ENCODE data around the gene TESK1. TPM values are rescaled to one million over a fixed set of nuclear protein-coding genes. Genes with fewer than 3 reads are reported as not detected.

The TESK1 gene
- total and polyA plus RNA-seq, 9 donors, result 13.2 to 51.1 (median 35.0) TPM

DNA sequence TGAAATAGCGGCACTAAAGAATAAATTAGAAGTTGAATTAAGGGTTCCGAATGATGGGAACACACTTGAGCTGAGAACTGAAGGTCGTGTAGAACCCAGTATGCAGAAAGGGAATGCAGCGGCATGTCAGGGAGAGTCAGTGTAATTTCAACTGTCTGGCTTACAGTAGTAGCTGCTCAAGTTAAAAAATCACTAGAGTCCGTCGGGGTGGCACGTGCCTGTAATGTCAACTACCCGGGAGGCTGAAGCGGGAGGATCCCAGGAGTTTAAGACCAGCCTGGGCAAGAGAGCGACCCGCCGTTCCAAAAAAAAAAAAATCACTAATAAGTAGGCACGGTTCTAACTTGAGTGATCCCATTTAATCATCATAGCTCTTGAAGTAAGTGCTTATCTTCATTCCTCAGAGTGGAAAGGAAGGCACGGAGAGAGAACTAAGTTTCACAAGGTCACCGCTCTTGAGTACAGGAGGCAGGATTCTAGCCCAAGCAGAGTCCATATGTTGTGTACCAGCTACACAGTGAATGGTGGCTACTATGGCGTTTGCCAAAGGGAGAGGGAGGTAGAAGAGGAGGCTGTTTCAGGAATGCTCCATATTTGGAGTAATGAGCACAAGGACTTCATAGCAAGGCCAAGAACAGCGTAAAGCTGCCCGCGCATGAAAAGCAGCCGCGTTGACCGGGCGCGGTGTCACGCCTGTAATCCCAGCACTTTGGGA lies 51.9 kb downstream of the TESK1 start:
- DNase-seq, result peak in 1 of 5 donors; percentile 45
- no peaks in the 10 kb centered on the region for H3K27me3 ChIP-seq
- H3K4me3 ChIP-seq, result peak overlapping the region; percentile 94
- H3K27ac ChIP-seq, result peak overlapping the region; percentile 78 to 97
- TF ChIP-seq EP300 (IDR thresholded peaks at IDR 0.05), result no peak
- TF ChIP-seq POLR2A (IDR thresholded peaks at IDR 0.05), result no peak
- TF ChIP-seq, protein P1, sequence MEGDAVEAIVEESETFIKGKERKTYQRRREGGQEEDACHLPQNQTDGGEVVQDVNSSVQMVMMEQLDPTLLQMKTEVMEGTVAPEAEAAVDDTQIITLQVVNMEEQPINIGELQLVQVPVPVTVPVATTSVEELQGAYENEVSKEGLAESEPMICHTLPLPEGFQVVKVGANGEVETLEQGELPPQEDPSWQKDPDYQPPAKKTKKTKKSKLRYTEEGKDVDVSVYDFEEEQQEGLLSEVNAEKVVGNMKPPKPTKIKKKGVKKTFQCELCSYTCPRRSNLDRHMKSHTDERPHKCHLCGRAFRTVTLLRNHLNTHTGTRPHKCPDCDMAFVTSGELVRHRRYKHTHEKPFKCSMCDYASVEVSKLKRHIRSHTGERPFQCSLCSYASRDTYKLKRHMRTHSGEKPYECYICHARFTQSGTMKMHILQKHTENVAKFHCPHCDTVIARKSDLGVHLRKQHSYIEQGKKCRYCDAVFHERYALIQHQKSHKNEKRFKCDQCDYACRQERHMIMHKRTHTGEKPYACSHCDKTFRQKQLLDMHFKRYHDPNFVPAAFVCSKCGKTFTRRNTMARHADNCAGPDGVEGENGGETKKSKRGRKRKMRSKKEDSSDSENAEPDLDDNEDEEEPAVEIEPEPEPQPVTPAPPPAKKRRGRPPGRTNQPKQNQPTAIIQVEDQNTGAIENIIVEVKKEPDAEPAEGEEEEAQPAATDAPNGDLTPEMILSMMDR (IDR thresholded peaks at IDR 0.05), result no peak
- no peaks in the 10 kb centered on the region for H3K4me1 ChIP-seq (ENCODE audit: insufficient read depth)
- intact Hi-C loops (cut with DNase I), result loop anchor here in 2 of 4 donors (5.0 to 10.0 kb wide), 3 partner anchors 35 to 162 kb away; partner anchors contain the start of gene RUSC2 (in 1 of the 2)
- no peaks in the 10 kb centered on the region for H3K36me3 ChIP-seq
- WGBS, 3 donors, result 8 to 18% (median 9%) methylated on average over 25 of the region's 25 CpGs
- H3K9me3 ChIP-seq, result no peaks in the 10 kb centered on the region

DNA sequence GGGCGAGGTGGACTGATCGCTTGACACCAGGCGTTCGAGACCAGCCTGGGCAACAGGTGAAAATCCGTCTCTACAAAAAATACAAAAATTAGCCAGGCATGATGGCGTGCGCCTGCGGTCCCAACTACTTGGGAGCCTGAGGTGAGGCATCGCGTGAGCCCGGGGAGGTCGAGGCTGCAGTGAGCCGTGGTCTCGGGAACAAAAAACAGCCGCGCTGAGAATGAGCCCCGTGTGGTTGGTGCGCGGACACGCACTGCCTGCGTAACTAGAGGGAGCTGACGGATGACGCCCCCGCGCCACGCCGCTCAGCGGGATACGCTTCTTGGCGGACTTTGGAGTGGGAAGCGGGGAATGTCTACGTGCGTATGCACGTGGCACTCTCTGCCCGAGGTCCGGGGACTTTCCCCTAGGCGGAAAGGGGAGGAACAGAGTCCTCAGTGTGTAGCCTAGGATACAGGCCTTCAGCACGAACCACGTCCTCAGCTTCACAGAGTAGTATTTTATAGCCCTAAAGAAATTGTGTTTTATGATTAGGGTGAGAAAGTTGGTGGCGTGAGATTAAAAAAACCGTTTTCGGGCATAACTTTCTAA lies 52.6 kb downstream of the TESK1 start, which contains the start of gene RMRP:
Gene RMRP (minus strand): TSS at position 474 of the 591 bp plus-strand sequence.
- H3K27ac ChIP-seq, result peak within 1 kb of the TSS; percentile 81 to 97
- no peaks in the 10 kb centered on the region for H3K36me3 ChIP-seq
- H3K9me3 ChIP-seq, result no peaks in the 10 kb centered on the region
- WGBS, 3 donors, result 0% methylated on average over 42 of the region's 42 CpGs
- H3K4me1 ChIP-seq (ENCODE audit: insufficient read depth), result no peaks in the 10 kb centered on the region
- DNase-seq, result peak; percentile 96 to 97 (median 97)
- H3K4me3 ChIP-seq, result peak within 1 kb of the TSS; percentile 94
- no peaks in the 10 kb centered on the region for H3K27me3 ChIP-seq
- TF ChIP-seq, protein P1 (IDR thresholded peaks at IDR 0.05), result peak; percentile 38 to 77 (median 66)
- TF ChIP-seq EP300 (IDR thresholded peaks at IDR 0.05) (peak; percentile 62), POLR2A (IDR thresholded peaks at IDR 0.05) (peak; percentile 72)
- intact Hi-C loops (cut with DNase I), result loop anchor here in 2 of 4 donors (2.0 to 10.0 kb wide), 4 partner anchors 31 to 163 kb away; partner anchors contain the start of genes RUSC2 (in 1 of the 2) and TPM2 (in 1 of the 2)

GRCh38 chr9:35658137-35658967 lies 53.3 kb downstream of the TESK1 start, which contains the start of gene CCDC107:
Gene CCDC107 (plus strand): TSS chr9:35658292. CDS start chr9:35658380, 88 bp downstream.
- H3K4me1 ChIP-seq (ENCODE audit: insufficient read depth), result no peaks in the 10 kb centered on the region
- no peaks in the 10 kb centered on the region for H3K27me3 ChIP-seq
- peak within 1 kb of the TSS; percentile 94 for H3K4me3 ChIP-seq
- H3K36me3 ChIP-seq, result no peaks in the 10 kb centered on the region
- WGBS, 3 donors, result 0 to 1% (median 0%) methylated on average over 56 to 67 of the region's 67 CpGs
- peak; percentile 86 to 92 (median 90) for DNase-seq
- intact Hi-C loops (cut with DNase I), result loop anchor here in 2 of 4 donors (2.0 to 10.0 kb wide), 4 partner anchors 30 to 164 kb away; partner anchors contain the start of genes RUSC2 (in 1 of the 2) and TPM2 (in 1 of the 2)
- no peaks in the 10 kb centered on the region for H3K9me3 ChIP-seq
- peak within 1 kb of the TSS; percentile 81 to 97 for H3K27ac ChIP-seq
- peak; percentile 92 for TF ChIP-seq POLR2A (IDR thresholded peaks at IDR 0.05)
- no peak for TF ChIP-seq EP300 (IDR thresholded peaks at IDR 0.05)
- TF ChIP-seq, protein P1 (IDR thresholded peaks at IDR 0.05), result peak; percentile 51 to 80 (median 77)

- no peaks in the 10 kb centered on the region for H3K36me3 ChIP-seq
- peak in 2 of 5 donors; percentile 55 to 64 for DNase-seq
- peak overlapping the region in 1 of 2 donors; percentile 97 for H3K27ac ChIP-seq
Measured at GRCh38 chr9:35658968-35659220, 53.8 kb downstream of the TESK1 start.

More at GRCh38 chr9:35658968-35659220, 53.8 kb downstream of the TESK1 start:
- peak overlapping the region; percentile 94 for H3K4me3 ChIP-seq
- H3K27me3 ChIP-seq, result no peaks in the 10 kb centered on the region
- intact Hi-C loops (cut with DNase I), result loop anchor here in 2 of 4 donors (2.0 to 10.0 kb wide), 4 partner anchors 30 to 164 kb away; partner anchors contain the start of genes RUSC2 (in 1 of the 2) and TPM2 (in 1 of the 2)
- WGBS, 3 donors, result 0 to 3% (median 0%) methylated on average over 2 of the region's 2 CpGs
- no peaks in the 10 kb centered on the region for H3K9me3 ChIP-seq
- TF ChIP-seq POLR2A (IDR thresholded peaks at IDR 0.05) (no peak), EP300 (IDR thresholded peaks at IDR 0.05) (no peak)
- TF ChIP-seq, protein P1 (IDR thresholded peaks at IDR 0.05), result no peak
- no peaks in the 10 kb centered on the region for H3K4me1 ChIP-seq (ENCODE audit: insufficient read depth)
